ENCODE measurements around the gene PACSIN2. TPM values are rescaled to one million over a fixed set of nuclear protein-coding genes. Genes with fewer than 3 reads are reported as not detected.

Gene PACSIN2
- polyA plus RNA-seq, 2 of the 4 experiments (the other 2 are of a cell fraction), result 60.3 to 94.0 TPM

DNA sequence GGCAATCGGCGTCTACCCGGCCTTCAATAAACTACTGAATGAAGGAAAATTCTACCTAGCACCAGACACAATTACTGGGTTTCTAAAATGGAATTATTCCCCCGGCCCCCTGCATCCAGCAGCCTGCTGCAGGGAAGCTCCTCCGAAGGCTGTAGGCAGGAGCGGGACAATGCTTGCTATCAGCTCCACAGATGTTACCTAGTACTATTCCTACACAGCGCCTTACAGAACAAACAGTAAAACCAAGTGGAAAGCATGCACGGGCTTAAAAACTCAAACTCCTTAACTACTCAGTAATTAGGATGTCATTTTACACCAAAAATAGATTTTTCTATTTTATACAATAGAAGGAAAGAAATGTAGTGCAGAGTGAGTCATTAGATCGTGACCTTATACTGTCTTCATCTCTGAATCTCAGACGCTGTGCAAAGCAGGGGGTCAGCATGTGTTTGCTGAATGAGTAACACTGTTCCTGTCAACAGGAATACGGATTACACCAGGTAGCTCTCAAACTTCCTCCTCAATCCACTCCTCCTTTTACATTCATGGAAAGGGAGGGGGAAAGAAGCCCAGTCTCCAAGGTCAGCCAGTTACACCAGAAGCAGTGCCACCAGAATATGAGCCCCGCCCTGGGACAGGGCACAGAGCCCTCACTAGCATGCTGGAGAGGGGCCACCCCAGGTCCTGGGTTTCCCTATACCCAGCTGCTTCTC lies 74.9 kb downstream of the PACSIN2 start:
- Histone ChIP-seq H3K27ac (peak overlapping the region; percentile 85 to 92), H3K4me2 (peak overlapping the region; percentile 83), H3K4me3 (peak overlapping the region; percentile 14; the same call in 1 of the 3 replicates), H3K9me3 (no peaks in the 10 kb centered on the region), H3K4me1 (peaks cover 71% of the 10 kb centered on the region)
- ChIA-PET POLR2A (interaction anchor here (1.0 to 1.4 kb wide), 3 partner anchors 14 to 325 kb away, joined by 3 to 5 read pairs (median 3); no protein-coding TSS in a partner anchor), CTCF (interaction anchor here (0.9 to 2.1 kb wide), 3 partner anchors 19 to 150 kb away, joined by 3 to 6 read pairs (median 3); no protein-coding TSS in a partner anchor)
- ATAC-seq (peak; percentile 92 to 95), FAIRE-seq (no peak), DNase-seq (ENCODE audit: low read depth in 1 of 2, low spot score in 1 of 2) (peak; percentile 83 to 92)
- WGBS (ENCODE audit: missing lambda C conversion rate), result 6% methylated on average over 8 of the region's 12 CpGs
- TF ChIP-seq CBX8 (IDR thresholded peaks at IDR 0.05), result no peak
- TF ChIP-seq, protein P1, sequence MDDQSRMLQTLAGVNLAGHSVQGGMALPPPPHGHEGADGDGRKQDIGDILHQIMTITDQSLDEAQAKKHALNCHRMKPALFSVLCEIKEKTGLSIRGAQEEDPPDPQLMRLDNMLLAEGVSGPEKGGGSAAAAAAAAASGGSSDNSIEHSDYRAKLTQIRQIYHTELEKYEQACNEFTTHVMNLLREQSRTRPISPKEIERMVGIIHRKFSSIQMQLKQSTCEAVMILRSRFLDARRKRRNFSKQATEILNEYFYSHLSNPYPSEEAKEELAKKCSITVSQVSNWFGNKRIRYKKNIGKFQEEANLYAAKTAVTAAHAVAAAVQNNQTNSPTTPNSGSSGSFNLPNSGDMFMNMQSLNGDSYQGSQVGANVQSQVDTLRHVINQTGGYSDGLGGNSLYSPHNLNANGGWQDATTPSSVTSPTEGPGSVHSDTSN (IDR thresholded peaks at IDR 0.05), result peak; percentile 76
- TF ChIP-seq POLR2A (IDR thresholded peaks at IDR 0.05; ENCODE audit: low read length), result no peak
- TF ChIP-seq NPAS2 (CRISPR knock-in tag; IDR thresholded peaks at IDR 0.05; ENCODE audit: borderline replicate concordance), result no peak
- TF ChIP-seq, protein P2, sequence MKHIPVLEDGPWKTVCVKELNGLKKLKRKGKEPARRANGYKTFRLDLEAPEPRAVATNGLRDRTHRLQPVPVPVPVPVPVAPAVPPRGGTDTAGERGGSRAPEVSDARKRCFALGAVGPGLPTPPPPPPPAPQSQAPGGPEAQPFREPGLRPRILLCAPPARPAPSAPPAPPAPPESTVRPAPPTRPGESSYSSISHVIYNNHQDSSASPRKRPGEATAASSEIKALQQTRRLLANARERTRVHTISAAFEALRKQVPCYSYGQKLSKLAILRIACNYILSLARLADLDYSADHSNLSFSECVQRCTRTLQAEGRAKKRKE (CRISPR knock-in tag; IDR thresholded peaks at IDR 0.05; ENCODE audit: low read depth), result no peak
- no peak for TF ChIP-seq ZNF302 (CRISPR knock-in tag; IDR thresholded peaks at IDR 0.05)
- TF ChIP-seq, protein P3, sequence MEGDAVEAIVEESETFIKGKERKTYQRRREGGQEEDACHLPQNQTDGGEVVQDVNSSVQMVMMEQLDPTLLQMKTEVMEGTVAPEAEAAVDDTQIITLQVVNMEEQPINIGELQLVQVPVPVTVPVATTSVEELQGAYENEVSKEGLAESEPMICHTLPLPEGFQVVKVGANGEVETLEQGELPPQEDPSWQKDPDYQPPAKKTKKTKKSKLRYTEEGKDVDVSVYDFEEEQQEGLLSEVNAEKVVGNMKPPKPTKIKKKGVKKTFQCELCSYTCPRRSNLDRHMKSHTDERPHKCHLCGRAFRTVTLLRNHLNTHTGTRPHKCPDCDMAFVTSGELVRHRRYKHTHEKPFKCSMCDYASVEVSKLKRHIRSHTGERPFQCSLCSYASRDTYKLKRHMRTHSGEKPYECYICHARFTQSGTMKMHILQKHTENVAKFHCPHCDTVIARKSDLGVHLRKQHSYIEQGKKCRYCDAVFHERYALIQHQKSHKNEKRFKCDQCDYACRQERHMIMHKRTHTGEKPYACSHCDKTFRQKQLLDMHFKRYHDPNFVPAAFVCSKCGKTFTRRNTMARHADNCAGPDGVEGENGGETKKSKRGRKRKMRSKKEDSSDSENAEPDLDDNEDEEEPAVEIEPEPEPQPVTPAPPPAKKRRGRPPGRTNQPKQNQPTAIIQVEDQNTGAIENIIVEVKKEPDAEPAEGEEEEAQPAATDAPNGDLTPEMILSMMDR (IDR thresholded peaks at IDR 0.05), result no peak
- TF ChIP-seq, protein P4, sequence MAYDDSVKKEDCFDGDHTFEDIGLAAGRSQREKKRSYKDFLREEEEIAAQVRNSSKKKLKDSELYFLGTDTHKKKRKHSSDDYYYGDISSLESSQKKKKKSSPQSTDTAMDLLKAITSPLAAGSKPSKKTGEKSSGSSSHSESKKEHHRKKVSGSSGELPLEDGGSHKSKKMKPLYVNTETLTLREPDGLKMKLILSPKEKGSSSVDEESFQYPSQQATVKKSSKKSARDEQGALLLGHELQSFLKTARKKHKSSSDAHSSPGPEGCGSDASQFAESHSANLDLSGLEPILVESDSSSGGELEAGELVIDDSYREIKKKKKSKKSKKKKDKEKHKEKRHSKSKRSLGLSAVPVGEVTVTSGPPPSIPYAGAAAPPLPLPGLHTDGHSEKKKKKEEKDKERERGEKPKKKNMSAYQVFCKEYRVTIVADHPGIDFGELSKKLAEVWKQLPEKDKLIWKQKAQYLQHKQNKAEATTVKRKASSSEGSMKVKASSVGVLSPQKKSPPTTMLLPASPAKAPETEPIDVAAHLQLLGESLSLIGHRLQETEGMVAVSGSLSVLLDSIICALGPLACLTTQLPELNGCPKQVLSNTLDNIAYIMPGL (CRISPR knock-in tag; IDR thresholded peaks at IDR 0.05; ENCODE audit: borderline replicate concordance), result no peak
- 0 out of 3 replicates have a peak, but pooled peaks have one; percentile 21 for TF ChIP-seq SMC3 (IDR thresholded peaks at IDR 0.05)
- no peak for TF ChIP-seq KDM1A (IDR thresholded peaks at IDR 0.05; ENCODE audit: low read depth)
- peak; percentile 8 for TF ChIP-seq MAFK (IDR thresholded peaks at IDR 0.05; ENCODE audit: partially characterized antibody)
- no peak for TF ChIP-seq CHD4 (IDR thresholded peaks at IDR 0.05; ENCODE audit: borderline replicate concordance)
- TF ChIP-seq TFCP2L1 (CRISPR knock-in tag; IDR thresholded peaks at IDR 0.05), result no peak
- TF ChIP-seq EP300 (IDR thresholded peaks at IDR 0.05), result peak; percentile 57 to 75; a peak in 3 of 5 replicates
- TF ChIP-seq CBX2 (IDR thresholded peaks at IDR 0.05; ENCODE audit: borderline replicate concordance, low read depth), result no peak
- TF ChIP-seq JUN (IDR thresholded peaks at IDR 0.05), result peak; percentile 70 to 79; a peak in 3 of 5 replicates
- TF ChIP-seq CEBPB (IDR thresholded peaks at IDR 0.05), result peak; percentile 12 to 71; a peak in 2 of 4 replicates
- TF ChIP-seq EHF (CRISPR knock-in tag; IDR thresholded peaks at IDR 0.05), result no peak
- no peak for TF ChIP-seq ZSCAN20 (CRISPR knock-in tag; IDR thresholded peaks at IDR 0.05)
- no peak for TF ChIP-seq HOXA7 (CRISPR knock-in tag; IDR thresholded peaks at IDR 0.05)
- peak; percentile 91 for TF ChIP-seq FOSL2 (IDR thresholded peaks at IDR 0.05)
- peak; percentile 94 for TF ChIP-seq FOSL2 (CRISPR knock-in tag; IDR thresholded peaks at IDR 0.05)
- TF ChIP-seq ZFP36 (IDR thresholded peaks at IDR 0.05; ENCODE audit: borderline replicate concordance, partially characterized antibody), result no peak
- TF ChIP-seq SREBF2 (IDR thresholded peaks at IDR 0.05), result no peak
- TF ChIP-seq, protein P5, sequence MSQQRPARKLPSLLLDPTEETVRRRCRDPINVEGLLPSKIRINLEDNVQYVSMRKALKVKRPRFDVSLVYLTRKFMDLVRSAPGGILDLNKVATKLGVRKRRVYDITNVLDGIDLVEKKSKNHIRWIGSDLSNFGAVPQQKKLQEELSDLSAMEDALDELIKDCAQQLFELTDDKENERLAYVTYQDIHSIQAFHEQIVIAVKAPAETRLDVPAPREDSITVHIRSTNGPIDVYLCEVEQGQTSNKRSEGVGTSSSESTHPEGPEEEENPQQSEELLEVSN (IDR thresholded peaks at IDR 0.05; ENCODE audit: borderline replicate concordance, low read depth), result no peak
- no peak for TF ChIP-seq PHF8 (IDR thresholded peaks at IDR 0.05; ENCODE audit: borderline replicate concordance, low read depth)
- no peak for TF ChIP-seq HOXB5 (CRISPR knock-in tag; IDR thresholded peaks at IDR 0.05)
- TF ChIP-seq, protein P6, sequence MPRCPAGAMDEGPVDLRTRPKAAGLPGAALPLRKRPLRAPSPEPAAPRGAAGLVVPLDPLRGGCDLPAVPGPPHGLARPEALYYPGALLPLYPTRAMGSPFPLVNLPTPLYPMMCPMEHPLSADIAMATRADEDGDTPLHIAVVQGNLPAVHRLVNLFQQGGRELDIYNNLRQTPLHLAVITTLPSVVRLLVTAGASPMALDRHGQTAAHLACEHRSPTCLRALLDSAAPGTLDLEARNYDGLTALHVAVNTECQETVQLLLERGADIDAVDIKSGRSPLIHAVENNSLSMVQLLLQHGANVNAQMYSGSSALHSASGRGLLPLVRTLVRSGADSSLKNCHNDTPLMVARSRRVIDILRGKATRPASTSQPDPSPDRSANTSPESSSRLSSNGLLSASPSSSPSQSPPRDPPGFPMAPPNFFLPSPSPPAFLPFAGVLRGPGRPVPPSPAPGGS (IDR thresholded peaks at IDR 0.05), result peak; percentile 53; the same call in 1 of the 3 replicates
- no peak for TF ChIP-seq RARB (CRISPR knock-in tag; IDR thresholded peaks at IDR 0.05)
- TF ChIP-seq FOSB (CRISPR knock-in tag; IDR thresholded peaks at IDR 0.05), result no peak
- no peak for TF ChIP-seq EHMT2 (IDR thresholded peaks at IDR 0.05; ENCODE audit: low read depth)
- peak; percentile 95 for TF ChIP-seq JUNB (IDR thresholded peaks at IDR 0.05)
- TF ChIP-seq POLR2AphosphoS2 (conservative IDR thresholded peaks at IDR 0.05; ENCODE audit: low read length), result no peak
- TF ChIP-seq, protein P7, sequence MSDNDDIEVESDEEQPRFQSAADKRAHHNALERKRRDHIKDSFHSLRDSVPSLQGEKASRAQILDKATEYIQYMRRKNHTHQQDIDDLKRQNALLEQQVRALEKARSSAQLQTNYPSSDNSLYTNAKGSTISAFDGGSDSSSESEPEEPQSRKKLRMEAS (IDR thresholded peaks at IDR 0.05), result peak; percentile 79
- no peak for TF ChIP-seq HEYL (CRISPR knock-in tag; IDR thresholded peaks at IDR 0.05)

All from A549 (cell line).